GM23338 (cell line): ENCODE results near the gene SETD1B.

ENCODE experiments used
- CREB1 ChIP-seq: fragments of 250-450 bp; sonication (Bioruptor Pico); IDR thresholded peaks from 2 replicates; pipeline ENCODE4 v1.5.0; 2020; ENCODE audit warnings: low read depth, mild to moderate bottlenecking, moderate library complexity
- CTCF ChIP-seq, 2 experiments: fragments of 200-600 bp in 1 of 2; sonication (generic) in 1 of 2; conservative IDR thresholded peaks; 2 replicates each; pipeline versions ENCODE4 v1.5.1 to v1.6.1; 2016 to 2017; ENCODE audit warnings: antibody characterized with exemption in 2 of 2, low read depth in 2 of 2, mild to moderate bottlenecking in 2 of 2, moderate library complexity in 1 of 2
- ETS1 ChIP-seq: IDR thresholded peaks from 2 replicates; pipeline ENCODE4 v1.6.1; 2016; ENCODE audit warnings: antibody characterized with exemption
- EZH2 ChIP-seq: fragments of 200-600 bp; sonication (generic); IDR thresholded peaks from one replicate; pipeline ENCODE4 v1.8.0; 2017; ENCODE audit warnings: antibody characterized with exemption, mild to moderate bottlenecking, low read depth; ENCODE audit not compliant: unreplicated experiment
- EZH2phosphoT487 ChIP-seq: fragments of 200-600 bp; sonication (generic); IDR thresholded peaks from one replicate; pipeline ENCODE4 v1.8.1; 2018; ENCODE audit warnings: antibody characterized with exemption; ENCODE audit not compliant: unreplicated experiment
- NANOG ChIP-seq: IDR thresholded peaks from 2 replicates; pipeline ENCODE4 v1.6.1; 2016; ENCODE audit warnings: antibody characterized with exemption, borderline replicate concordance
- POLR2AphosphoS5 ChIP-seq: IDR thresholded peaks from 2 replicates; pipeline ENCODE4 v1.6.1; 2016; ENCODE audit warnings: antibody characterized with exemption, low read depth
- STAT1 ChIP-seq: IDR thresholded peaks from one replicate; pipeline ENCODE4 v1.6.1; 2016; ENCODE audit warnings: antibody characterized with exemption; ENCODE audit not compliant: unreplicated experiment
- TF ChIP-seq, protein P1 (sequence below): IDR thresholded peaks from one replicate; pipeline ENCODE4 v1.6.1; 2018; ENCODE audit warnings: antibody characterized with exemption; ENCODE audit not compliant: unreplicated experiment

- no peak for TF ChIP-seq CTCF (conservative IDR thresholded peaks at IDR 0.05; ENCODE audit: low read depth in 2 of 2)
- TF ChIP-seq EZH2: no peak
- TF ChIP-seq, protein P1, sequence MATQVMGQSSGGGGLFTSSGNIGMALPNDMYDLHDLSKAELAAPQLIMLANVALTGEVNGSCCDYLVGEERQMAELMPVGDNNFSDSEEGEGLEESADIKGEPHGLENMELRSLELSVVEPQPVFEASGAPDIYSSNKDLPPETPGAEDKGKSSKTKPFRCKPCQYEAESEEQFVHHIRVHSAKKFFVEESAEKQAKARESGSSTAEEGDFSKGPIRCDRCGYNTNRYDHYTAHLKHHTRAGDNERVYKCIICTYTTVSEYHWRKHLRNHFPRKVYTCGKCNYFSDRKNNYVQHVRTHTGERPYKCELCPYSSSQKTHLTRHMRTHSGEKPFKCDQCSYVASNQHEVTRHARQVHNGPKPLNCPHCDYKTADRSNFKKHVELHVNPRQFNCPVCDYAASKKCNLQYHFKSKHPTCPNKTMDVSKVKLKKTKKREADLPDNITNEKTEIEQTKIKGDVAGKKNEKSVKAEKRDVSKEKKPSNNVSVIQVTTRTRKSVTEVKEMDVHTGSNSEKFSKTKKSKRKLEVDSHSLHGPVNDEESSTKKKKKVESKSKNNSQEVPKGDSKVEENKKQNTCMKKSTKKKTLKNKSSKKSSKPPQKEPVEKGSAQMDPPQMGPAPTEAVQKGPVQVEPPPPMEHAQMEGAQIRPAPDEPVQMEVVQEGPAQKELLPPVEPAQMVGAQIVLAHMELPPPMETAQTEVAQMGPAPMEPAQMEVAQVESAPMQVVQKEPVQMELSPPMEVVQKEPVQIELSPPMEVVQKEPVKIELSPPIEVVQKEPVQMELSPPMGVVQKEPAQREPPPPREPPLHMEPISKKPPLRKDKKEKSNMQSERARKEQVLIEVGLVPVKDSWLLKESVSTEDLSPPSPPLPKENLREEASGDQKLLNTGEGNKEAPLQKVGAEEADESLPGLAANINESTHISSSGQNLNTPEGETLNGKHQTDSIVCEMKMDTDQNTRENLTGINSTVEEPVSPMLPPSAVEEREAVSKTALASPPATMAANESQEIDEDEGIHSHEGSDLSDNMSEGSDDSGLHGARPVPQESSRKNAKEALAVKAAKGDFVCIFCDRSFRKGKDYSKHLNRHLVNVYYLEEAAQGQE: no peak
- no peak for TF ChIP-seq EZH2phosphoT487
- TF ChIP-seq STAT1: no peak
- TF ChIP-seq POLR2AphosphoS5: no peak
- no peak for TF ChIP-seq CREB1 (CRISPR knock-in tag)
- TF ChIP-seq NANOG: no peak
- no peak for TF ChIP-seq ETS1
Observed at GRCh38 chr12:121789800-121790728, 13.7 kb upstream of the SETD1B start.
